ENCODE measurements around the gene KMT5B.

The KMT5B gene

GRCh38 chr11:68199295-68199987 lies 13.7 kb downstream of the KMT5B start:
- TF ChIP-seq CTCF (IDR thresholded peaks at IDR 0.05; ENCODE audit: insufficient read depth, low read length, poor library complexity, severe bottlenecking), result no peak
- no peaks in the 10 kb centered on the region for H3K27me3 ChIP-seq (replicated peaks; ENCODE audit: control insufficient read depth, insufficient read depth, low read length)
- H3K36me3 ChIP-seq (ENCODE audit: control insufficient read depth, insufficient read depth, low read length), result no peaks in the 10 kb centered on the region
- no peak overlapping the region for H3K4me3 ChIP-seq (replicated peaks; ENCODE audit: low read depth, low read length)
- DNase-seq (ENCODE audit: extremely low read depth, insufficient read length), result no peak

- no peaks in the 10 kb centered on the region for H3K36me3 ChIP-seq (ENCODE audit: control insufficient read depth, insufficient read depth, low read length)
- no peak for DNase-seq (ENCODE audit: extremely low read depth, insufficient read length)
- no peak overlapping the region for H3K4me3 ChIP-seq (replicated peaks; ENCODE audit: low read depth, low read length)
- no peak for TF ChIP-seq CTCF (IDR thresholded peaks at IDR 0.05; ENCODE audit: insufficient read depth, low read length, poor library complexity, severe bottlenecking)
- H3K27me3 ChIP-seq (replicated peaks; ENCODE audit: control insufficient read depth, insufficient read depth, low read length), result no peaks in the 10 kb centered on the region
These were observed 16.9 kb downstream of the KMT5B start for GRCh38 chr11:68196219-68196618.

GRCh38 chr11:68194675-68195294 lies 18.3 kb downstream of the KMT5B start:
- DNase-seq (ENCODE audit: extremely low read depth, insufficient read length), result no peak
- no peak overlapping the region for H3K4me3 ChIP-seq (replicated peaks; ENCODE audit: low read depth, low read length)
- TF ChIP-seq CTCF (IDR thresholded peaks at IDR 0.05; ENCODE audit: insufficient read depth, low read length, poor library complexity, severe bottlenecking), result no peak

GRCh38 chr11:68193018-68193417 lies 20.1 kb downstream of the KMT5B start:
- Histone ChIP-seq H3K36me3 (ENCODE audit: control insufficient read depth, insufficient read depth, low read length) (no peaks in the 10 kb centered on the region), H3K4me3 (replicated peaks; ENCODE audit: low read depth, low read length) (no peak overlapping the region)
- TF ChIP-seq CTCF (IDR thresholded peaks at IDR 0.05; ENCODE audit: insufficient read depth, low read length, poor library complexity, severe bottlenecking), result no peak

More at GRCh38 chr11:68194675-68195294, 18.3 kb downstream of the KMT5B start:
- H3K36me3 ChIP-seq (ENCODE audit: control insufficient read depth, insufficient read depth, low read length), result no peaks in the 10 kb centered on the region
- no peaks in the 10 kb centered on the region for H3K27me3 ChIP-seq (replicated peaks; ENCODE audit: control insufficient read depth, insufficient read depth, low read length)

GRCh38 chr11:68191661-68192579 lies 21.2 kb downstream of the KMT5B start:
- no peaks in the 10 kb centered on the region for H3K27me3 ChIP-seq (replicated peaks; ENCODE audit: control insufficient read depth, insufficient read depth, low read length)
- no peak for DNase-seq (ENCODE audit: extremely low read depth, insufficient read length)
- no peak overlapping the region for H3K4me3 ChIP-seq (replicated peaks; ENCODE audit: low read depth, low read length)
- no peak for TF ChIP-seq CTCF (IDR thresholded peaks at IDR 0.05; ENCODE audit: insufficient read depth, low read length, poor library complexity, severe bottlenecking)
- no peaks in the 10 kb centered on the region for H3K36me3 ChIP-seq (ENCODE audit: control insufficient read depth, insufficient read depth, low read length)

More at GRCh38 chr11:68193018-68193417, 20.1 kb downstream of the KMT5B start:
- no peaks in the 10 kb centered on the region for H3K27me3 ChIP-seq (replicated peaks; ENCODE audit: control insufficient read depth, insufficient read depth, low read length)
- DNase-seq (ENCODE audit: extremely low read depth, insufficient read length), result no peak

Measured in GM06990 (cell line).